GM12878 (cell line): ENCODE measurements around the gene COMMD1. TPM values are rescaled to one million over a fixed set of nuclear protein-coding genes. Genes with fewer than 3 reads are reported as not detected.
A peak's percentile ranks its signal among the peaks of the same experiment; 100 is the strongest.

Source experiments
- ATAC-seq: fragments of 200-7000 bp; cut with Tn5 transposase; 3 replicates; pipeline ENCODE4 v1.9.1; 2020; ENCODE audit warnings: mild to moderate bottlenecking, moderate library complexity
- BruUV-seq: library from RNA; stranded (reverse); fragments of 400-500 nt; replicated peaks from 2 replicates; lab custom pipeline; 2021; lab: Mats Ljungman, UMichigan
- CTCF ChIA-PET: fragments of 300-600 bp; sonication (Branson Sonifier 250); formaldehyde crosslinking; extraction: SDS; loops from one replicate; lab custom pipeline; 2021; ENCODE audit warnings: inconsistent platforms; lab: Yijun Ruan, JAX
- POLR2A ChIA-PET: fragments of 350-600 bp; formaldehyde crosslinking; extraction: SDS; loops from one replicate; lab custom pipeline; 2021; ENCODE audit warnings: inconsistent platforms; lab: Charles Lee
- RAD21 ChIA-PET: fragments of 300-600 bp; sonication (Branson Sonifier 250); formaldehyde crosslinking; loops from one replicate; lab custom pipeline; 2023; ENCODE audit warnings: antibody characterized with exemption; ENCODE audit not compliant: unreplicated experiment; lab: Charles Lee
- SMC1A ChIA-PET: fragments of 300-600 bp; sonication (Branson Sonifier 250); formaldehyde crosslinking; loops from one replicate; lab custom pipeline; 2023; ENCODE audit not compliant: unreplicated experiment, uncharacterized antibody; lab: Charles Lee
- DNase-seq: peaks from one replicate; pipeline ENCODE4 v3.0.0-alpha.2; 2011; ENCODE audit warnings: low read depth, low spot score
- FAIRE-seq: peaks from 3 replicates; lab custom pipeline; 2011; peaks lifted over from hg19 to GRCh38; lab: Jason Lieb, UNC
- H2AFZ ChIP-seq: 2 replicates; pipeline ENCODE4 v1.6.0; 2011; ENCODE audit warnings: low read depth, low read length, control low read depth; ENCODE audit not compliant: control insufficient read depth
- H3K27ac ChIP-seq: 2 replicates; pipeline ENCODE4 v1.5.1; 2011; ENCODE audit warnings: control low read depth; ENCODE audit not compliant: control insufficient read depth, insufficient read depth
- H3K27me3 ChIP-seq, 2 experiments: replicated peaks in 1 of 2; 2 replicates each; pipeline versions ENCODE4 v1.6.0 to v1.6.1; 2011; ENCODE audit warnings: low read length in 1 of 2; ENCODE audit not compliant: control insufficient read depth in 2 of 2, insufficient read depth in 2 of 2
- H3K36me3 ChIP-seq, 2 experiments: 2 replicates each; pipeline ENCODE4 v1.5.1; 2011; ENCODE audit warnings: low read length in 1 of 2; ENCODE audit not compliant: control insufficient read depth in 2 of 2, insufficient read depth in 2 of 2
- H3K4me1 ChIP-seq: 2 replicates; pipeline ENCODE4 v1.6.1; 2011; ENCODE audit warnings: mild to moderate bottlenecking, low read length, moderate library complexity, mixed read lengths; ENCODE audit not compliant: control insufficient read depth, insufficient read depth
- H3K4me2 ChIP-seq: 2 replicates; pipeline ENCODE4 v1.6.0; 2011; ENCODE audit warnings: control low read depth; ENCODE audit not compliant: control insufficient read depth, insufficient read depth
- H3K4me3 ChIP-seq: fragments of 200-600 bp; sonication (generic); 2 replicates; pipeline ENCODE4 v1.5.1; 2016
- H3K79me2 ChIP-seq: 2 replicates; pipeline ENCODE4 v1.6.0; 2011; ENCODE audit warnings: low read length; ENCODE audit not compliant: control insufficient read depth, insufficient read depth
- H3K9ac ChIP-seq: 2 replicates; pipeline ENCODE4 v1.8.0; 2011; ENCODE audit warnings: low read length, control low read depth, mixed read lengths; ENCODE audit not compliant: control insufficient read depth, insufficient read depth
- H3K9me3 ChIP-seq: replicated peaks from 3 replicates; pipeline ENCODE4 v1.5.1; 2011; ENCODE audit warnings: mild to moderate bottlenecking, low read length; ENCODE audit not compliant: control insufficient read depth, insufficient read depth
- H4K20me1 ChIP-seq: 2 replicates; pipeline ENCODE4 v1.6.0; 2011; ENCODE audit not compliant: control insufficient read depth, insufficient read depth
- IKZF1 ChIP-seq: fragments of 450-650 bp; conservative IDR thresholded peaks from 2 replicates; pipeline ENCODE4 v1.6.1; 2017; ENCODE audit warnings: antibody characterized with exemption, mild to moderate bottlenecking
- MEF2B ChIP-seq: fragments of 450-650 bp; IDR thresholded peaks from 2 replicates; pipeline ENCODE4 v1.6.1; 2018; ENCODE audit warnings: mild to moderate bottlenecking, moderate library complexity; ENCODE audit not compliant: partially characterized antibody, poor library complexity, severe bottlenecking
- NBN ChIP-seq: fragments of 450-650 bp; IDR thresholded peaks from 2 replicates; pipeline ENCODE4 v1.6.1; 2016
- NFIC ChIP-seq: IDR thresholded peaks from 2 replicates; pipeline ENCODE4 v1.6.1; 2012; ENCODE audit warnings: low read depth, mild to moderate bottlenecking, inconsistent platforms, low read length, moderate library complexity
- NFYA ChIP-seq: IDR thresholded peaks from 2 replicates; pipeline ENCODE4 v1.6.1; 2011; ENCODE audit warnings: low read depth, mild to moderate bottlenecking, low read length, improper control_type of control experiment, borderline replicate concordance
- ZNF622 ChIP-seq: fragments of 450-650 bp; IDR thresholded peaks from 2 replicates; pipeline ENCODE4 v1.6.1; 2017; ENCODE audit warnings: mild to moderate bottlenecking, inconsistent platforms
- in situ Hi-C: fragments of 300-500 bp; cut with MboI; formaldehyde crosslinking; loops from 9 replicates; pipeline ENCODE4 v1.14.3; 2018; ENCODE audit warnings: mixed read lengths
- intact Hi-C: fragments of 100-400 bp; cut with micrococcal nuclease; formaldehyde crosslinking; loops from one replicate; pipeline ENCODE4 v1.14.2; 2022; ENCODE audit not compliant: unreplicated experiment
- polyA plus RNA-seq, 11 experiments: library from polyadenylated mRNA; depleted of rRNA in 4 of 11; unstranded in 6 of 11; stranded (reverse) in 5 of 11; fragments of >200 nt; fragmentation: Nextera tagmentation in 4 of 11; fragmentation: Illumina TruSeq in 1 of 11; extraction: Ambion mirVana in 4 of 11; extraction: Trizol in 1 of 11; gene quantifications; 1 replicate in 1 of 11; 2 replicates in 10 of 11; pipeline versions ENCODE4 v1.2.1 to v1.2.3, GENCODE V29; 2011 to 2016; ENCODE audit warnings: inconsistent platforms in 2 of 11, missing spikeins in 2 of 11, low read depth in 1 of 11
- total RNA-seq, 4 experiments: library from RNA; depleted of rRNA in 3 of 4; stranded (reverse); fragments of >200 nt in 3 of 4; fragmentation: Illumina TruSeq in 1 of 4; extraction: Trizol in 1 of 4; gene quantifications; 2 replicates each; pipeline versions ENCODE4 v1.2.1 to v1.2.3, GENCODE V29; 2013 to 2021
- TF ChIP-seq, protein P1 (sequence below): IDR thresholded peaks from 2 replicates; pipeline ENCODE4 v1.6.1; 2012; ENCODE audit warnings: improper control_type of control experiment, low read depth, low read length; ENCODE audit not compliant: insufficient replicate concordance
- TF ChIP-seq, protein P2 (sequence below): fragments of 450-650 bp; IDR thresholded peaks from 2 replicates; pipeline ENCODE4 v1.6.1; 2018; ENCODE audit warnings: borderline replicate concordance, mild to moderate bottlenecking; ENCODE audit not compliant: partially characterized antibody

The COMMD1 gene
- total and polyA plus RNA-seq, 10 of the 15 experiments (the other 5 are each of a cell fraction or from before 2014, with no cell fraction given): 39.7 to 210 (median 53.7) TPM

DNA sequence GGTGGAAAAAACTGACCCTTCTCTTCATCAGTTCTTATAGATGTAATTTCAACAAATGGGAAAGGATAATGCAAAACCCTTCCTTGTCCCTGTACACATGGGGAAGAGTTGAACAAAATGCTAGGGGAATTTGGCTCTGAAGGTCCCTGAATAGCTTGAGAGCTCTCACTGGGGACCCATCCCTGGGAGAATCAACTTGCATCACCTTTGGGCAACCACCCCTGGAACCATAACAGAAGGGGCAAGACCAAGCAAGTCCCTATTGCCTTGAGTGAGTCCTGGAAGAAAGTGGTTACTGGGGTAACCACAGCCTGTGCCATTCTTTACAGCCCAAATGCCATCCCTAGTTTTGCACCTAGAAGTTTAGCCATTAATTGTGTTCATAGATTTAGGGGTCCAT is 238.2 kb downstream of the COMMD1 start:
- TF ChIP-seq IKZF1 (0 out of 2 replicates have a peak, but pooled peaks have one; percentile 12), NBN (no peak), ZNF622 (no peak), NFYA (no peak), NFIC (no peak), MEF2B (peak; percentile 87)
- TF ChIP-seq, protein P1, sequence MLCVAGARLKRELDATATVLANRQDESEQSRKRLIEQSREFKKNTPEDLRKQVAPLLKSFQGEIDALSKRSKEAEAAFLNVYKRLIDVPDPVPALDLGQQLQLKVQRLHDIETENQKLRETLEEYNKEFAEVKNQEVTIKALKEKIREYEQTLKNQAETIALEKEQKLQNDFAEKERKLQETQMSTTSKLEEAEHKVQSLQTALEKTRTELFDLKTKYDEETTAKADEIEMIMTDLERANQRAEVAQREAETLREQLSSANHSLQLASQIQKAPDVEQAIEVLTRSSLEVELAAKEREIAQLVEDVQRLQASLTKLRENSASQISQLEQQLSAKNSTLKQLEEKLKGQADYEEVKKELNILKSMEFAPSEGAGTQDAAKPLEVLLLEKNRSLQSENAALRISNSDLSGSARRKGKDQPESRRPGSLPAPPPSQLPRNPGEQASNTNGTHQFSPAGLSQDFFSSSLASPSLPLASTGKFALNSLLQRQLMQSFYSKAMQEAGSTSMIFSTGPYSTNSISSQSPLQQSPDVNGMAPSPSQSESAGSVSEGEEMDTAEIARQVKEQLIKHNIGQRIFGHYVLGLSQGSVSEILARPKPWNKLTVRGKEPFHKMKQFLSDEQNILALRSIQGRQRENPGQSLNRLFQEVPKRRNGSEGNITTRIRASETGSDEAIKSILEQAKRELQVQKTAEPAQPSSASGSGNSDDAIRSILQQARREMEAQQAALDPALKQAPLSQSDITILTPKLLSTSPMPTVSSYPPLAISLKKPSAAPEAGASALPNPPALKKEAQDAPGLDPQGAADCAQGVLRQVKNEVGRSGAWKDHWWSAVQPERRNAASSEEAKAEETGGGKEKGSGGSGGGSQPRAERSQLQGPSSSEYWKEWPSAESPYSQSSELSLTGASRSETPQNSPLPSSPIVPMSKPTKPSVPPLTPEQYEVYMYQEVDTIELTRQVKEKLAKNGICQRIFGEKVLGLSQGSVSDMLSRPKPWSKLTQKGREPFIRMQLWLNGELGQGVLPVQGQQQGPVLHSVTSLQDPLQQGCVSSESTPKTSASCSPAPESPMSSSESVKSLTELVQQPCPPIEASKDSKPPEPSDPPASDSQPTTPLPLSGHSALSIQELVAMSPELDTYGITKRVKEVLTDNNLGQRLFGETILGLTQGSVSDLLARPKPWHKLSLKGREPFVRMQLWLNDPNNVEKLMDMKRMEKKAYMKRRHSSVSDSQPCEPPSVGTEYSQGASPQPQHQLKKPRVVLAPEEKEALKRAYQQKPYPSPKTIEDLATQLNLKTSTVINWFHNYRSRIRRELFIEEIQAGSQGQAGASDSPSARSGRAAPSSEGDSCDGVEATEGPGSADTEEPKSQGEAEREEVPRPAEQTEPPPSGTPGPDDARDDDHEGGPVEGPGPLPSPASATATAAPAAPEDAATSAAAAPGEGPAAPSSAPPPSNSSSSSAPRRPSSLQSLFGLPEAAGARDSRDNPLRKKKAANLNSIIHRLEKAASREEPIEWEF: peak; percentile 68
- TF ChIP-seq, protein P2, sequence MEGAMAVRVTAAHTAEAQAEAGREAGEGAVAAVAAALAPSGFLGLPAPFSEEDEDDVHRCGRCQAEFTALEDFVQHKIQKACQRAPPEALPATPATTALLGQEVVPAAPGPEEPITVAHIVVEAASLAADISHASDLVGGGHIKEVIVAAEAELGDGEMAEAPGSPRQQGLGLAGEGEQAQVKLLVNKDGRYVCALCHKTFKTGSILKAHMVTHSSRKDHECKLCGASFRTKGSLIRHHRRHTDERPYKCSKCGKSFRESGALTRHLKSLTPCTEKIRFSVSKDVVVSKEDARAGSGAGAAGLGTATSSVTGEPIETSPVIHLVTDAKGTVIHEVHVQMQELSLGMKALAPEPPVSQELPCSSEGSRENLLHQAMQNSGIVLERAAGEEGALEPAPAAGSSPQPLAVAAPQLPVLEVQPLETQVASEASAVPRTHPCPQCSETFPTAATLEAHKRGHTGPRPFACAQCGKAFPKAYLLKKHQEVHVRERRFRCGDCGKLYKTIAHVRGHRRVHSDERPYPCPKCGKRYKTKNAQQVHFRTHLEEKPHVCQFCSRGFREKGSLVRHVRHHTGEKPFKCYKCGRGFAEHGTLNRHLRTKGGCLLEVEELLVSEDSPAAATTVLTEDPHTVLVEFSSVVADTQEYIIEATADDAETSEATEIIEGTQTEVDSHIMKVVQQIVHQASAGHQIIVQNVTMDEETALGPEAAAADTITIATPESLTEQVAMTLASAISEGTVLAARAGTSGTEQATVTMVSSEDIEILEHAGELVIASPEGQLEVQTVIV: no peak
- Histone ChIP-seq H3K4me3 (no peak overlapping the region; the same call in 1 of the 2 replicates), H3K36me3 (no peaks in the 10 kb centered on the region; a peak in 1 of 4 replicates), H4K20me1 (no peaks in the 10 kb centered on the region), H3K4me2 (peak overlapping the region; percentile 13; the same call in 1 of the 2 replicates), H3K27me3 (no peaks in the 10 kb centered on the region), H3K9me3 (no peaks in the 10 kb centered on the region; the same call in 2 of the 3 replicates), H3K79me2 (peaks cover 46% of the 10 kb centered on the region), H3K9ac (no peak overlapping the region), H2AFZ (no peak overlapping the region), H3K4me1 (peaks cover 72% of the 10 kb centered on the region), H3K27ac (peak overlapping the region; percentile 90)
- ATAC-seq (peak; percentile 4; the same call in 2 of the 3 replicates), DNase-seq (no peak), FAIRE-seq (no peak)
- in situ Hi-C loops (loop anchor here (5.0 kb wide), 1 partner anchor 164 kb away; no protein-coding TSS in a partner anchor), intact Hi-C loops (loop anchor here (2.0 to 10.0 kb wide), 8 partner anchors 15 to 591 kb away; partner anchors contain the start of gene B3GNT2)
- ChIA-PET POLR2A (interaction anchor here (1.3 to 3.3 kb wide), 8 partner anchors 9 to 165 kb away, joined by 3 to 20 read pairs (median 9); no protein-coding TSS in a partner anchor), SMC1A (interaction anchor here (0.6 to 8.0 kb wide), 13 partner anchors 12 to 205 kb away, joined by 3 to 91 read pairs (median 5); no protein-coding TSS in a partner anchor), RAD21 (interaction anchor here (0.6 to 10.7 kb wide), 16 partner anchors 8 to 267 kb away, joined by 3 to 83 read pairs (median 8); partner anchors contain the start of gene B3GNT2), CTCF (interaction anchor here (0.8 to 6.2 kb wide), 9 partner anchors 10 to 267 kb away, joined by 3 to 35 read pairs (median 5); partner anchors contain the start of gene B3GNT2)
- BruUV-seq: no TSS peak
